WI38 (cell line): Measurements from ENCODE around the gene NPTN.
"Not testable (repeated sequence)": the region's sequence is repeated elsewhere in the genome, so short reads cannot be mapped to it uniquely, and the experiment has no call there.

Experiments used
- H3K4me3 ChIP-seq: 2 replicates; pipeline ENCODE4 v1.5.1; 2011; ENCODE audit warnings: low read depth, mild to moderate bottlenecking, control low read depth, low read length
- TF ChIP-seq, protein P1 (sequence below): IDR thresholded peaks from 2 replicates; pipeline ENCODE4 v1.5.1; 2012; ENCODE audit warnings: low read depth, mild to moderate bottlenecking, control low read depth, low read length

NPTN gene

DNA sequence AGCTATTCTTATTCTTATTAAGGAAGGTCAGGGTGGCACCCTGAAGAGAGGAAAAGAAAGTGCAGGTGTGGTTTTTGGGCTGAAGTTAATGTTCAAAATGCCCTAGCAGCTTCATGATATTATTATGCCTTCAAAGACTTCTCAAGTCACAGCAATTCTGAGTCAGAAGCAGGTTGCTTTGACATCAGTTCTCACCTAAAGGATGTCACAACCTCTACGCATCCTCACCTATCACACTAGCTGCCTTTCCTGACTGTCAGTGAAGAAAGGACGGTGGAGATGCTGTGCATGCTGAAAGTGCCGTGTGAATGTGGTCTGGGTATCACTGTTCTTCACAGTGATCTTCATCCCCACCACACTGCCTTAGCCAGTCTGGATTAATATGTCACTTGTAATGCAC lies 49.6 kb downstream of the NPTN start:
- no peak overlapping the region for H3K4me3 ChIP-seq
- TF ChIP-seq, protein P1, sequence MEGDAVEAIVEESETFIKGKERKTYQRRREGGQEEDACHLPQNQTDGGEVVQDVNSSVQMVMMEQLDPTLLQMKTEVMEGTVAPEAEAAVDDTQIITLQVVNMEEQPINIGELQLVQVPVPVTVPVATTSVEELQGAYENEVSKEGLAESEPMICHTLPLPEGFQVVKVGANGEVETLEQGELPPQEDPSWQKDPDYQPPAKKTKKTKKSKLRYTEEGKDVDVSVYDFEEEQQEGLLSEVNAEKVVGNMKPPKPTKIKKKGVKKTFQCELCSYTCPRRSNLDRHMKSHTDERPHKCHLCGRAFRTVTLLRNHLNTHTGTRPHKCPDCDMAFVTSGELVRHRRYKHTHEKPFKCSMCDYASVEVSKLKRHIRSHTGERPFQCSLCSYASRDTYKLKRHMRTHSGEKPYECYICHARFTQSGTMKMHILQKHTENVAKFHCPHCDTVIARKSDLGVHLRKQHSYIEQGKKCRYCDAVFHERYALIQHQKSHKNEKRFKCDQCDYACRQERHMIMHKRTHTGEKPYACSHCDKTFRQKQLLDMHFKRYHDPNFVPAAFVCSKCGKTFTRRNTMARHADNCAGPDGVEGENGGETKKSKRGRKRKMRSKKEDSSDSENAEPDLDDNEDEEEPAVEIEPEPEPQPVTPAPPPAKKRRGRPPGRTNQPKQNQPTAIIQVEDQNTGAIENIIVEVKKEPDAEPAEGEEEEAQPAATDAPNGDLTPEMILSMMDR = no peak

DNA sequence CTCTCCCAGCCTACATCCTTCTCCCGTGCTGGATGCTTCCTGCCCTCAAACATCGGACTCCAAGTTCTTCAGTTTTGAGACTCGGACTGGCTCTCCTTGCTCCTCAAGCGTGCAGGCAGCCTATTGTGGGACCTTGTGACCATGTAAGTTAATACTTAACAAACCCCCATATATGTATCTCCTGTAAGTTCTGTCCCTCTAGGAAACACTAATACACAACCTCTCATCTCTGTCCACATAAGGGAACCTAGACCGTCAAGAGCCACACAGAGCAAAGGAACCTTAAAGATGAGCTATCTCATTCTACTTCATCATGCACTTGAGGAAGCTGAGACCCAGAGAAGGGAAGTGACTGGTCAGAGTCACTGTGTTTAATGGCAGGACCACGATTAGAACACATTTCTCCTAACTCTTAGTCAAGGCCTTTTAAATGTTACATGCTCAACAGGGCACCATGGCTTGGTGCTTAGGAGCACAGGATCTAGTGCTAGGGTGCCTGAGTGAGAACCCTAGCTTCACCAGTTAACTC lies 50.3 kb downstream of the NPTN start:
- H3K4me3 ChIP-seq = no peak overlapping the region
- TF ChIP-seq, protein P1 = no peak

DNA sequence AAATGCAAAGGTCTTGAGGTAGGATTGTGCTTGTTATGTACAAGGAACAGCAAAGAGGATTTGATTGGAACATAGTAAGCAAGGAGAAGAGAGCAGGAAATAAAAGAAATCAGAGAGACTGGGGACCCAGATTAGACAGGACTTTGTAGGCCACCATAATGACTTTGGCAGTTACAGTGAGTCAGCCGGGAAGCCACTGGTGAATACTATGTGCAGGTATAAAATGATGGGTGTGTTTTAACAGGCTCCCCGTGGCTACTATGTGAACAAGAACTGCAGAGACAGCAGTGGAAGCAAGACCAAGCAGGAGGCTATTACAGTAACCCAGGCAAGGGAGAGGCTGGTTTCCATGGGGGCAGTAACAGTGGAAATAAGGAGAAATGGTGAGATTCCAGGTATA lies 55.2 kb downstream of the NPTN start:
- H3K4me3 ChIP-seq = no peak overlapping the region
- TF ChIP-seq, protein P1 = no peak

DNA sequence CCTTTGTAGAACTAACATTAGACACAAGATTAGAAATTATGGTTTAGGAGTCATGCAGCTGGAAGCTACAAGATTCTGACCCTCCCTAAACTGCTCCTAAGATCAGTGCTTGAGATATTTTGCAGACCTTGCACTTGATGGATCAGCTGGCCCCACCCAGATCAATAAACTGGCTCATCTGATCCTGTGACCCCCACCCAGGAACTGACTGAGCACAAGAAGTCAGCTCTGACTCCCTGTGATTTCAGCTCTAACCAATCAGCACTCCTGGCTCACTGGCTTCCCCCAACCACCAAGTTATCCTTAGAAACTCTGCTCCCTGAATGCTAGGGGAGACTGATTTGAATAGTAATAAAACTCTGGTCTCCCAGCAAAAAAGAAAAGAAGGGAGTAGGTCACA lies 55.6 kb downstream of the NPTN start:
- H3K4me3 ChIP-seq = not testable (repeated sequence)

DNA sequence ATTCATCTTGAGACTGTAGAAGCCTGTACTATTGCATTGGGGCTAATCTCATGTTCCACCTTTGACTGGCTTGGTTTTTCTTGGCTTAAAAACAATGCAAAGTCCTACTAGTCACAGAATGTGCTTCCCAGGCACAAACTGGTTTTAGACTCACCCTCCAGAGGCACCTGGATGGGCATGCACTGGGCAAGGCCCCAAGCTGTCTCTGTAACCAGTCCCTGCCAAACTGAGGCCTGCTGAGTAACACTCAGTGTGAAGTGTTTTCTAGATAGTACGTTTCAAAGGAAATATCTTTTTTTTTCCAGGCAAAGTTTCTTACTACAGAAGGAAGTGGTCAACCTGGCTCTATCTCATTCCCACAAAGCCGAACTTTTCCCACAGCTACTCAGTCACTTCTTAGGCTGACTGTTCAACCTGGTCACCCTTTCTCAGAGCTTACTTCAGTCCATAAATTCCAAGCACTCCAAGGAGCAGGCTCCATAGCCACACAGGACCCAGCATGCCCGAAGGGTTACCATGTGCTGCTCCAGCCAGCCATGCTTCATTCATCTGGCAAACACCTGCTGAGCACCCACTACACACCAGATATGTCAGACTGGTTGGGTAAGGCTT lies 57.4 kb downstream of the NPTN start:
- TF ChIP-seq, protein P1 = no peak
- no peak overlapping the region for H3K4me3 ChIP-seq

DNA sequence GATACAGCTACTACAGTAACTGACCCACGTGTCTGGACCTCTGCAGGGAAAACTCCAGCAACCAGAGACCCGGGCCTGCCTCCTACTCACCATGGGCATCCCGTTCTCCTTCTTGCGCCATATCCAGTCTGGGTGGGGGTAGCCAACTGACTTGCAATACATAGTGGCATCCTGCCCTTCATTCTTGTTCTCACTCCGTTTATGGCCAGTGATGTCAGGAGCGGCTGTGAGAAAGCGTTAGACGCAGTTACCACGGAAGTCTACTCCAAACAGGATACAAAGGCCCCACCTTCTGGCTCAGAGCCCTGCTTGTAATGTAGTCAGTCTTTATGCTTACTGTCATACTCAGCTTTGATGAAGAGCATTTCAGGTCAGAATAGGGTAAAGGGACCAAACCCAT lies 59.6 kb downstream of the NPTN start:
- no peak overlapping the region for H3K4me3 ChIP-seq
- TF ChIP-seq, protein P1 = no peak

DNA sequence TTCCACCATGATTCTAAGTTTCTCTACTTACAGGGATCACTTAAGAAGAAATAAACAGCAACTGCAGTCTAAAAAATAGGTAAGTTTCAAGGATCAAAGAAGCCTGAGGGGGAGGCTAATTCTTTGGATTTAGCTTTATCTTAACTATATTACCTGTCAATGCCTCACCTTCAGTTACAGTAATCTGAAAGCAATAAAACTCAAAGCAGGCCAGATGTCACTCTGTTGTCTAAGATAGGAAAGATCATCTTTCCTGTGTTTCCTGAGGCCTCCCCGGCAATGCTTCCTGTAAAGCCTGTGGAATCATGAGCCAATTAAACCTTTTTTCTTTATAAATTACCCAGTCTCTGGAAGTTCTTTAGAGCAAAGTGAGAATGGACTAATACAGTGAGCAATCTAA lies 60.2 kb downstream of the NPTN start:
- TF ChIP-seq, protein P1 = no peak
- no peak overlapping the region for H3K4me3 ChIP-seq

DNA sequence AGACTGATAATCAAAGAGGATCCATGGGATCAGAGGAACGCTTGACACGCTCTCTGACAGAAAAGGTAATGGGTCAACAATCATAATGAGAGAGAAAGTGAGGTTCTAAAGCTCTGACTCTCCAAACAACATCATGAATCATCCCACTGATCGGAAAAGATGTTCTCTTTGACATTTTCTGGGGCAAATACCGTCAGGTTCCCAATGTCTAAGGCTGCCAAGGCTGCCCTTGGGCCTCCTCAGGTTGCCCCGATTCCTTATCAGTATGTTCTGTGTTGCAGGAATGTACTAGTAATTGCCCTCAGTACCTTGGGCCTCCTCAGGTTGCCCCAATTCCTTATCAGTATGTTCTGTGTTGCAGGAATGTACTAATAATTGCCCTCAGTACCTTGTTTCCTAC lies 60.9 kb downstream of the NPTN start:
- no peak overlapping the region for H3K4me3 ChIP-seq
- TF ChIP-seq, protein P1 = no peak
